ENCODE data around the gene FAM180A.
A peak's percentile ranks its signal among the peaks of the same experiment; 100 is the strongest.
"Not testable (repeated sequence)": the region's sequence is repeated elsewhere in the genome, so short reads cannot be mapped to it uniquely, and the experiment has no call there.

Gene FAM180A

GRCh38 chr7:135713836-135714470 lies 34.7 kb downstream of the FAM180A start:
- no peak for DNase-seq

GRCh38 chr7:135712796-135713195 lies 35.8 kb downstream of the FAM180A start:
- ATAC-seq (no peak), DNase-seq (no peak)

More at GRCh38 chr7:135713836-135714470, 34.7 kb downstream of the FAM180A start:
- no peak for ATAC-seq

GRCh38 chr7:135712182-135712782 lies 36.3 kb downstream of the FAM180A start:
- no peak for DNase-seq

GRCh38 chr7:135711139-135711469 lies 37.5 kb downstream of the FAM180A start:
- ATAC-seq (no peak), DNase-seq (no peak)

More at GRCh38 chr7:135712182-135712782, 36.3 kb downstream of the FAM180A start:
- ATAC-seq: no peak

DNA sequence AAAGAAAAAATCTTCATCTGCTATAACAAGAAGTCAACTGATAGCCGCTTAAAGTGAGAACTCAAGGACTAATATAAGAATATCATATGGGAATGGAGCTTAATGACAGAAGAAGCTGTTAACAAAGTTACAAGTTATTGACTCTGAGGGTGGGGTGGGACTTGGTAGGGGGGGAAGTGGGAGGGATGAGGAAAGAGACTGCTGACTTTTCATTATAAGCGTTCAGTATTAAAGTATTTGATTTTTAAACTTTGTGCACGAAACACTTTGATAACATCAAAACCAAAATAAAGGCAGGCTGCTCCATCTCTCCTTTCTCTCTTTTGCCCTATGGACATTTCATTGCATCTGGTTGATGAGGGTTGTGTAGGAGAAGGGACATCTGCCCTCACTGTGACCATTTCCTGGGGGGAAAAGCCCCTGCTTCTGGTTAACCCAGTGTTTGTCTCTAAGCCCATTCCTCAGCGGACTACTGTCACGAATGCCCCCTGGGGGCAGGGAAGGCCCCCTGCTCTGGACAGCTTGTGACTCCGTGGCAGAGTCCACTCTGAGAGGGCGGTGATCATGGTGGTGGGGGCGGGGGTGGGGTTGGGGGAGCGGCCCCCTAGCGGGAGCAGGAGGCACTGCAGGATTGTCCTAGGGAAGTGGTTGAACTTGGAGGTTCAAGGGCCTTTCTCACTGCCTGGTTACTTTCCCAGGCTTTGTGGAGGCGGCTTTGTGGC lies 38.0 kb downstream of the FAM180A start:
- DNase-seq: peak; percentile 31
- ATAC-seq: no peak

- ATAC-seq (no peak), DNase-seq (no peak)
Observed at GRCh38 chr7:135709508-135709907, 39.1 kb downstream of the FAM180A start.

DNA sequence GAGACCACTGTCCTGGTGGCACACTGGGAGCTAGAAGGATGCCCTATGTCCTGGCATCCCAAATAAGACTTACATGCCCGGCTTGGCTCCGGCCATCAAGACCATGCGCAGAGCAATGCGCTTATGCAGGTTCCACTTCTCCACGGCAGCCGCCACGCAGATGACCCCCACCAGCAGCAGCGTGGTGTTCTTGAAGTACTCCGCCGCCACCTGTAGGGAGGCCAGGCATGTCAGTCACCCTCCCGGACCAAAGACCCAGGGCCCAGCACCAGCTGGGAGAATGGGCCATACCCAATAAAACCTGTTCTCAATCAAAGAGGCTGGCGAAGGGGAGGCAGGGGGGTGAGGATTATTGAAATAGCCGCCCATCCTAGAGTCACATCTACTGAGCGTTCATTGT lies 40.6 kb downstream of the FAM180A start:
- DNase-seq (no peak), ATAC-seq (no peak)

DNA sequence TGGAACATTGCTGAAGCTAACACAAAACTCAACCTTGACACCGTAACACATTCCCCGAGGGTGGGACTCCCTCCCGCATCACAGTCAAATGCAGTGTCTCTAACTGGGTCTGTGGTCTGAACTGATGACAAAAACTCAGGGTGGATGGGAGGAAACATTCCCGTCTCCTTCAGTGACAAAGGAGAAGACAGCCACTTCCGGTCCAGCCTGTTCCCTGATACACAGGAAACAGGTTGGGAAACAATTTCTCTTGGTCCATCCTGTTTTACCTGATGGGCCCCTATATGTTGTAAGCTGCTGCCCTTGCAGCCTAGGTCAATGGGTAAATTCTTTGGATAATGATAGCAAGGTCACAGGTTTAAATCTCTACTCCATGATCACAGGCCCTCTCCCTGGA lies 41.0 kb downstream of the FAM180A start:
- ATAC-seq: no peak
- DNase-seq: no peak

GRCh38 chr7:135706858-135707569 lies 41.6 kb downstream of the FAM180A start:
- DNase-seq (no peak), ATAC-seq (no peak)

DNA sequence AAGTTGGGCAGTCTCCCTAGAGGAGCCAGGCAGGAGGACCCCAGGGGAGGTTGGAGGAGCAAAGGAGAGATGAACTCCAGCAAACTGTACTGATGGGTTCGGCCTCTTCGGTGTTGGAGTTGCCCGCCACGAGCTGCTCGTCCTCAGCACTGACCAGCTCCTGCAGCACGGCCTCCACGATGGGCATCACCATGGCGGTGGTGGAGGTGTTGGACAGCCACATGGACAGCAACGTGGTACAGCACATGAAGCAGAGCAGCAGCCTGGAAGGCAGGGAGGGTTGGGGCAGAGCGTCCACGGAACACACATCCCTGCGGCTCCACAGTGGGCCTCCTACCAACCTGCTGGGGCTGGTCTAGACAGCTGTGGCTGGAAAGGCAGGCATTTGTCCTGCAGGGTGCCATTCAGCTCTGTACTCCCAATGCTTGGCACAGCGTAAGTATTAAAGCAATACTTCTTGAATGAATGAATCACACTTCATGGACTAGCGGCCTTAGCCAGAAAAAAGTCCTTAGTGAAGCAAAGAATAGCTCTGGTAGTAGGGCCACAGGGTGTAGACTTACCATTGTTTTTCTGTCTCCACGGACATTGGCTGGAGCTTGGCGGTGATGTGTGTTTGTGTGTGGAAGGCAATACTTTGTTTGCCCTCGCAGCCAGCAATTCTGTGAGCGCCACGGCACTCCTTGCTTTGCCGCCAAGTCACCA lies 42.4 kb downstream of the FAM180A start:
- DNase-seq: no peak
- ATAC-seq: no peak

DNA sequence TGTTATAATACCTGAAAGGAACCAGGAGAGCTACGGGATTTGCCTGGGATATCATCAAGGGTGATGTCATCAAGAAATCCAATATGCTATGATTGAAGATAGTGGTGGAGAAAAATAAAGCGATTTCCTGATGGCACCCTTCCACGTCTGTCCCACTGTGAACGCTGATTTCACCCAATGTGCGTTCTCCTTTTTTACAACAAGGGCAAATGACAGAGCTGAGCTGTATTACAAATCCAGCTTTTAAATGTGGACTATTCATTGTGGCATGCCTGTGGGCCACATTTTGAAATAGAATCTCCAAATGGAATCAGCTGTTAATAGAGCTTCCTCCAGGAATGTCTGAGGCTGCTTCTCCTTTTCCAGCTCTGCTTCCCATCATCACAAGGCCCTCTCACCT lies 43.9 kb downstream of the FAM180A start:
- ATAC-seq: no peak
- no peak for DNase-seq

- peak; percentile 23 for DNase-seq
Observed at GRCh38 chr7:135704074-135704473, 44.5 kb downstream of the FAM180A start.

DNA sequence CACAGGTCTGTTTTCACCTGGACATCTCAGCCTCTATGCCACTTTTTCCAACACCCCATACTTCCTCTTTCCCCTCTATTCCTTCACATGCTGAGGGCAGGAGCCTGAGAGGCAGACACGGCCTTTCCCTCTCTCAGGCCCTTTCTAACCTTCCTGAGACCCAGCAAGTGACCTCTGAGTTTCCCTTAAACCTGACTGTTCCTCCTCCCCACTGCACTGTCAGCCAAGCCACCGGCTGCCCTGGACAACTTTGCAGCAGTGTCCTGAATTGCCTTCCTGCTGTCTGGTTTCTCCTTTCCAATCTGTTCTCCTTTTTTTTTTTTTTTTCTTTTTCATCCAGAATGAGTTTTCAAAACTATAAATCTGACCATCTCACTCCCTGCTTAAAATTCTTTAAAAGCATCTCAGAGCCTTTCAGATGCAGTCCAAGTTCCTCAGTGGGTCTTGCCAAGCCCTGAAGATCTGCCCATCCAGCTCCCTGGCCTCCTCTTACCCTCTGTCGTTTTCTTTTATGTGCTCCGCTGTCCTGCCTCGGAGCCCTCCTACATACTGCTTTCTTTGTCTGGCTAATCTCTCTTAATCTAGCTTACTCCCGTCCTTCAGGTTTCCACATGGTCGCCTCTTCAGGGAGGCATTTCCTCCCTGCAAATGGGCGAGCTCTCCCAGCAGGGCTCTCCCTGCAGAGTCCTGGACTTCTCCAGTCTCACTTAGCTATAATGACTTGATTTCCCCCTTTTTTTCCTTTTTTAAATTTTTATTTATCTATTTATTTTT lies 51.1 kb downstream of the FAM180A start:
- DNase-seq: no peak
- ATAC-seq: no peak

More at GRCh38 chr7:135704074-135704473, 44.5 kb downstream of the FAM180A start:
- no peak for ATAC-seq

DNA sequence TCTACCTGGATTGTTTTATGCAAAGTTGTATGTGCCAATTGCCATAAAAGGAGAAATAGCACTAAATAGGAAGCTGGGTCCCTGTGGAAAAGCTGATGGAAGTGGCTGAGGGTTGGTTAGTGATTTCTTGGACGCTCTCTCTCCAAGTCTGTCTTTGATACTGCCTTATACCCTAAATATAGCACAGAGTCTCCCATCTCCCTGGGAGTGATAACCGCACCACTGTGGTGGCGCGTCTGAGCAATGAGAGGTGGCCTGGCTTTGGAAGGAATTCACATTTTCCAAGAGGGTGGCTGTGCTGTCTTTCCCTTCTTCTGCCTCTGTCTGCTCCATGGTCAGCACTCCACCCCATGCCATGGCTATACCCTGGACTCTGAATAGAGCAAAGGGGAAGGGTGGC lies 55.1 kb downstream of the FAM180A start:
- no peak for DNase-seq
- no peak for ATAC-seq

GRCh38 chr7:135692606-135693005 lies 56.0 kb downstream of the FAM180A start:
- ATAC-seq, DNase-seq: not testable (repeated sequence)

DNA sequence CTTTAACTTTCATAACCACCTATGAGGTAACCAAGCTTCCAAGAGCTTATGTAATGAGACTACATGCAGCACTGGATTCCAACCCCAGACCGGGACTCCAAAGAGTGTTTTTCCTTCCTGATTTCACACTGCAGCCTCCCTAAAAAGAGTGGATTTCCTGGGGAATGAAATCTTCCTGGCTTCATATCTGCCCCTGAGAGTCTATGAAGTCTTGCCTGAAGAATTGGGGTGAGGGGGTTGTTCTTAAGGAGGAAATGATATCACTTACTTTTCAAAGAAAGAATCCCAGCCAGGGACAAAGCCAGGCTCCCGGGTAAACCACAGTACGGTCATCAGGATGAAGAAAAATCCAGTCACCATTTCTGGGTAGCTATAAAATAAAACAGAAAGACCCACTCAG lies 56.6 kb downstream of the FAM180A start:
- no peak for DNase-seq

GRCh38 chr7:135690566-135690965 lies 58.0 kb downstream of the FAM180A start:
- DNase-seq: no peak
- no peak for ATAC-seq

More for the DNA sequence above, 56.6 kb downstream of the FAM180A start:
- no peak for ATAC-seq

DNA sequence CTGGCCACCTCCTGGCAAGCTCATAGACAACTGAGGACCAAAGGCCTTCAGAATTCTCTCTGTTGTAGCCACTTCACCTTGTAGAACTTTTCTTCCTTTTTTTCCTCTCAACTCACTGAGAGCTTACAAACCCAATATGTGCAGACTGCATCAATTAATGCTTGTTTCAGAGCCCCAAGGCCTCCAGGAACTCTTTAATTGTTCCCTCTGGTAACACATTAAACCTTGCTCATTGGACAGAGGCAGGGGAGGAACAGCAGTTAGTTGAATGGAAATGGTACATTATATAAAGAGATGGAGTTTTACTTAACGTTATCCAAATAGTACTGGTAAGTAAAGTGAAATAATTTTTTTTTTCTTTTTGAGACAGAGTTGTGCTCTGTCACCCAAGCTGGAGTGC lies 61.1 kb downstream of the FAM180A start:
- DNase-seq (no peak), ATAC-seq (no peak)

DNA sequence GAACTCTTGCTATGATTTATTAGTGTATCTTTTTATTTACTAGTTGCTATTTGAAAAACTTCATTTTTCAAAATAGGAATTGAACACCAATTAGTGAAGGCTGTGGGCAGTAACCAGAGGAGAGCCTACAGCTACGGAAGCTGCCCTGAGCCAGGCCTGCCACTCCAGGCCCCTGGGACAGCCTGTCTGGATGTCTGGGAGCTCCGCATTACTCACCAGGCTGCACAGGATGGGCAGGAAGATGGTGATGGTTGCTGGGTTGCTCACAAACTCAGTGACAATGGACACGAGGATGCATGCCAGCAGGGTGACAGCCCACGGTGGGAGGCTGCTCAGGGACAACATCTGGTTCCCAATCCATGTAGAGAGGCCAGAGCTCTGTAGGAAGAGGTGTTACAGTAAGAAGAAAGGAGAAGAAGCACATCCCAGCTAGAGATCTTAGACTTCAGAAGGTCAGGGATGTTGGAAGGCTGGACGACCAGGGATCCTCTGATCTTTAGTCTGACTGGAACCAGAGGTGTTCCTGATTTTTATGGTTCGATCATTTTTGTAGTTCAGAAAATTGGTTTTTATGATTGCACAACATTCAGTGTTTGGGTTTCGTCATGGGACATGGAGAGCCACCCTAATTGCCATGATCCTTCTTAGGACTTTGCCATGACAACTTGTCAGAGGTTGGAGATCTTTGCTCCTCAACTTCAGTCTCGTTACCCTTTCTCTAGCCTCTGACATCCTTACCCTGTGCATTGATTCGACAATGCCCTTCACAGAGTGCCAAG lies 63.1 kb downstream of the FAM180A start:
- ATAC-seq (no peak), DNase-seq (no peak)

GRCh38 chr7:135684699-135685098 lies 63.9 kb downstream of the FAM180A start:
- no peak for DNase-seq
- no peak for ATAC-seq

DNA sequence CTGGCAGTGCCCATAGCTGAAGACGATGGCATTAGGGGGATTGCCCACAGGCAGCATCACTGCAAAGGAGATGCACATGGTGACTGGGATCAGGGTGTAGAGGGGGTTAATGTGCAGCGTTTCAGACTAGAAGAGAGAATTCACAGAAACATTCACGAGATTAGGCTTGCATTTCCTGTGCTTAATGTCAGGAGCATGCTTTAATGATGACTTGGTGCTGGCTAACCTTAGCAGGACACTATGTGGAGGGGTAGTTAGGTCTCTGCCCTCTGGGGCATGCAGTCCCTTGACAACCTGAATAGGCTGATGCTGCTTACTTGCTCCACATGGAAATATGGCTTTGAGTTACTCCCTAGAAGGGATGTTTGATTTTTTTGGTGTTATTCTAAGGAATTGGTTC lies 64.5 kb downstream of the FAM180A start:
- ATAC-seq (no peak), DNase-seq (no peak)
